Measurements from ENCODE around the gene NFIB. TPM values are rescaled to one million over a fixed set of nuclear protein-coding genes. Genes with fewer than 3 reads are reported as not detected.

NFIB gene
- total and polyA plus RNA-seq, 2 donors from 2014 or later = 15.6 to 112 TPM

DNA sequence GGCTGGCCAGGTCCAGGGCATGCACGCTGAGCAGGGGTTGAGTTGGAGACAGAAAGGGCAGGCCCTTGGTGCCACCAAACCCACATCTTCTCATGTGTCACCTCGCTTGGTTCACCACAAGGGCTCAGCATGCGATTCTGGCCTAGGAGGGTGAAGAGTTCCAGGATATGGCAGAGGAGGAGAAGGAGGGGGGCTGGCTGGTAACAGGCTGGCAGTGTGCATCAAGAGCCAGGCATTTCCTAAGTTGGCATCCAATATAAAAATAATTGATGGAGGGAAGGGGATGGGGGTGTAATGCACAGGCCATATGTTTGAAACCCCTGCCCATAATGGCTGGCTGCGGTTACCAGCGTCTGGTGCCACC, 255.6 kb downstream of the NFIB start:
- TF ChIP-seq, protein P1, sequence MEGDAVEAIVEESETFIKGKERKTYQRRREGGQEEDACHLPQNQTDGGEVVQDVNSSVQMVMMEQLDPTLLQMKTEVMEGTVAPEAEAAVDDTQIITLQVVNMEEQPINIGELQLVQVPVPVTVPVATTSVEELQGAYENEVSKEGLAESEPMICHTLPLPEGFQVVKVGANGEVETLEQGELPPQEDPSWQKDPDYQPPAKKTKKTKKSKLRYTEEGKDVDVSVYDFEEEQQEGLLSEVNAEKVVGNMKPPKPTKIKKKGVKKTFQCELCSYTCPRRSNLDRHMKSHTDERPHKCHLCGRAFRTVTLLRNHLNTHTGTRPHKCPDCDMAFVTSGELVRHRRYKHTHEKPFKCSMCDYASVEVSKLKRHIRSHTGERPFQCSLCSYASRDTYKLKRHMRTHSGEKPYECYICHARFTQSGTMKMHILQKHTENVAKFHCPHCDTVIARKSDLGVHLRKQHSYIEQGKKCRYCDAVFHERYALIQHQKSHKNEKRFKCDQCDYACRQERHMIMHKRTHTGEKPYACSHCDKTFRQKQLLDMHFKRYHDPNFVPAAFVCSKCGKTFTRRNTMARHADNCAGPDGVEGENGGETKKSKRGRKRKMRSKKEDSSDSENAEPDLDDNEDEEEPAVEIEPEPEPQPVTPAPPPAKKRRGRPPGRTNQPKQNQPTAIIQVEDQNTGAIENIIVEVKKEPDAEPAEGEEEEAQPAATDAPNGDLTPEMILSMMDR (IDR thresholded peaks at IDR 0.05; ENCODE audit: borderline replicate concordance, extremely low read depth, insufficient read depth) = no peak
- Histone ChIP-seq H3K4me3 (ENCODE audit: low read length in 3 of 3) (no peak overlapping the region), H3K27ac (ENCODE audit: low read depth in 2 of 2, low read length in 2 of 2) (no peak overlapping the region), H3K27me3 (ENCODE audit: control insufficient read depth, insufficient read depth, low read length) (no peaks in the 10 kb centered on the region), H3K9ac (ENCODE audit: low read length in 3 of 3) (no peak overlapping the region), H3K9me3 (ENCODE audit: control insufficient read depth in 2 of 3, insufficient read depth in 1 of 3, low read length in 3 of 3) (no peaks in the 10 kb centered on the region), H3K4me1 (ENCODE audit: control insufficient read depth in 2 of 3, insufficient read depth in 2 of 3, low read depth in 1 of 3, low read length in 3 of 3) (peaks cover 0 to 5% (median 3%) of the 10 kb centered on the region in 3 donors), H3K36me3 (ENCODE audit: control insufficient read depth in 2 of 3, insufficient read depth in 3 of 3, low read length in 3 of 3) (no peaks in the 10 kb centered on the region)
- DNase-seq = no peak
- intact Hi-C loops (cut with DNase I) = no loop called here
- FAIRE-seq = no peak

DNA sequence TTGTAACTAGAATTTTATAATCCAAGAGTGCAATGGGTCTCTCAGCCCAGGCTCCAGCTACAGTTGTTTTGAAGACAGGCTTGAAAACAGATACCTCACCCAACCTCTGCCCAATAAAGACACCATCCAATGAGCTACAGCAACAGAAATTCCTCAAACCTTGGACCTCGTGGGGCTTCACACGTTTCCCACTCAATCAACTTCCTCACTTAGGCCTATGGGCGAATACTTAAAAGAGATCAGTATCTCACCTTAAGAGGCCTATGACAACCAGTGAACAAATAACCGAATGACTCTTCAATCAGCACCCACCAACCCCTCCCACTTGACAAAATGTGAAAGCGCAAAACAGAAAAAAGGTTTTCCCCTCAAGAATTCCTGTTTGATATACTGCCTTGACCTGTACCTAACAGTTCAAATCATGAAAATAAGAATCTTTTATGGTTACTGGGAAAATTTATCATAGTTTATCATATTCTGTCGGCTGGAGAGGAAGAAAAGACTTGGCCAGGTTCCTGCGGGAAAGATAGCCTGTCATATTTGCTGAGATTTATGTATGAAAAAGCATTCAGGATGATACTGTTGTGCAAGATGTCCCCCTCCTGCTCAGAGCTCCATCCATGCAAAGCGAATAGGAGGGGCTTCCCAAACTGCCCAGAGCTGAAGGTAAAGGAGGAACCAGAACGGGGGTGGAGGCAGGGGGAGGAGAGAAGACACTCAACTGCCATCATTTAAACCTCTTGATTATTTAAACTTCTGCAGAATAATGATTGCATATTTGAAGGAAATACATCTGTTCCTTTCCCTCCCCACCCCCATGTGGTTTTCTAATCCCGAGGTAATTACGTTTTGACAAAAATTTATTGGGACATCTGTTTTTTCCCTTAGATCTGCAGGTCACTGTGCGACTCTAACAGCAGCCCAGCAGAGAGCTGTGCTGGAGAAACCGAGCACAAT, 256.3 kb downstream of the NFIB start:
- Histone ChIP-seq H3K27ac (ENCODE audit: low read depth in 2 of 2, low read length in 2 of 2) (no peak overlapping the region), H3K4me1 (ENCODE audit: control insufficient read depth in 2 of 3, insufficient read depth in 2 of 3, low read depth in 1 of 3, low read length in 3 of 3) (peaks cover 0 to 5% (median 3%) of the 10 kb centered on the region in 3 donors), H3K9me3 (ENCODE audit: control insufficient read depth in 2 of 3, insufficient read depth in 1 of 3, low read length in 3 of 3) (no peaks in the 10 kb centered on the region), H3K36me3 (ENCODE audit: control insufficient read depth in 2 of 3, insufficient read depth in 3 of 3, low read length in 3 of 3) (no peaks in the 10 kb centered on the region), H3K4me3 (ENCODE audit: low read length in 3 of 3) (no peak overlapping the region), H3K27me3 (ENCODE audit: control insufficient read depth, insufficient read depth, low read length) (no peaks in the 10 kb centered on the region), H3K9ac (ENCODE audit: low read length in 3 of 3) (no peak overlapping the region)
- FAIRE-seq (no peak), DNase-seq (peak in 1 of 5 donors; percentile 46)
- intact Hi-C loops (cut with DNase I) = no loop called here
- TF ChIP-seq, protein P1 (IDR thresholded peaks at IDR 0.05; ENCODE audit: borderline replicate concordance, extremely low read depth, insufficient read depth) = no peak

- no peak overlapping the region for H3K4me3 ChIP-seq (ENCODE audit: low read length in 3 of 3)
- no peak for FAIRE-seq
These were observed 257.6 kb downstream of the NFIB start for GRCh38 chr9:14056316-14056861.

More at GRCh38 chr9:14056316-14056861, 257.6 kb downstream of the NFIB start:
- no peak overlapping the region for H3K27ac ChIP-seq (ENCODE audit: low read depth in 2 of 2, low read length in 2 of 2)
- no peaks in the 10 kb centered on the region for H3K9me3 ChIP-seq (ENCODE audit: control insufficient read depth in 2 of 3, insufficient read depth in 1 of 3, low read length in 3 of 3)
- no peaks in the 10 kb centered on the region for H3K36me3 ChIP-seq (ENCODE audit: control insufficient read depth in 2 of 3, insufficient read depth in 3 of 3, low read length in 3 of 3)
- peak in 1 of 5 donors; percentile 27 for DNase-seq
- no peak overlapping the region for H3K9ac ChIP-seq (ENCODE audit: low read length in 3 of 3)
- intact Hi-C loops (cut with DNase I) = no loop called here
- H3K4me1 ChIP-seq (ENCODE audit: control insufficient read depth in 2 of 3, insufficient read depth in 2 of 3, low read depth in 1 of 3, low read length in 3 of 3) = peaks cover 0 to 5% (median 3%) of the 10 kb centered on the region in 3 donors
- no peaks in the 10 kb centered on the region for H3K27me3 ChIP-seq (ENCODE audit: control insufficient read depth, insufficient read depth, low read length)
- TF ChIP-seq, protein P1 (IDR thresholded peaks at IDR 0.05; ENCODE audit: borderline replicate concordance, extremely low read depth, insufficient read depth) = no peak

Data from kidney (tissue), 14 donors.